RWPE2 (cell line): ENCODE measurements around the gene FAM184B.

ENCODE experiments used
- ATAC-seq: fragments of 200-7000 bp; cut with Tn5 transposase; 3 replicates; pipeline ENCODE4 v1.9.1; 2021; ENCODE audit warnings: low read depth
- DNase-seq: peaks from one replicate; pipeline ENCODE4 v3.0.0-alpha.2; 2020; ENCODE audit warnings: low spot score
- H3K27ac ChIP-seq: fragments of 450-650 bp; 2 replicates; pipeline ENCODE4 v1.5.1; 2017; ENCODE audit warnings: mild to moderate bottlenecking; ENCODE audit not compliant: poor library complexity, severe bottlenecking
- H3K27me3 ChIP-seq: fragments of 250-450 bp; sonication (Bioruptor Pico); 2 replicates; pipeline ENCODE4 v1.5.1; 2021; ENCODE audit warnings: mild to moderate bottlenecking, moderate library complexity; ENCODE audit not compliant: insufficient read depth, poor library complexity, severe bottlenecking
- H3K36me3 ChIP-seq: fragments of 250-450 bp; sonication (Bioruptor Pico); 2 replicates; pipeline ENCODE4 v1.5.1; 2020; ENCODE audit warnings: low read depth, mild to moderate bottlenecking, moderate library complexity
- H3K4me1 ChIP-seq: fragments of 250-450 bp; sonication (Bioruptor Pico); 2 replicates; pipeline ENCODE4 v1.5.1; 2021; ENCODE audit warnings: mild to moderate bottlenecking, moderate library complexity; ENCODE audit not compliant: insufficient read depth, poor library complexity, severe bottlenecking
- H3K4me3 ChIP-seq: fragments of 250-450 bp; sonication (Bioruptor Pico); 2 replicates; pipeline ENCODE4 v1.5.1; 2021; ENCODE audit warnings: mild to moderate bottlenecking, moderate library complexity; ENCODE audit not compliant: severe bottlenecking
- H3K9me3 ChIP-seq: fragments of 250-450 bp; sonication (Bioruptor Pico); 2 replicates; pipeline ENCODE4 v1.5.1; 2021; ENCODE audit warnings: mild to moderate bottlenecking, moderate library complexity; ENCODE audit not compliant: severe bottlenecking
- CTCF ChIP-seq: fragments of 450-650 bp; IDR thresholded peaks from one replicate; pipeline ENCODE4 v1.5.1; 2017; ENCODE audit warnings: mild to moderate bottlenecking, moderate library complexity; ENCODE audit not compliant: poor library complexity, severe bottlenecking

FAM184B gene

GRCh38 chr4:17650406-17650805 lies 131.0 kb downstream of the FAM184B start:
- ATAC-seq (no peak), DNase-seq (no peak)
- no peak overlapping the region for H3K4me3 ChIP-seq
- H3K36me3 ChIP-seq, result no peaks in the 10 kb centered on the region
- H3K27me3 ChIP-seq, result no peaks in the 10 kb centered on the region
- no peak for TF ChIP-seq CTCF
- no peak overlapping the region for H3K27ac ChIP-seq
- H3K9me3 ChIP-seq, result peaks cover 2% of the 10 kb centered on the region
- no peaks in the 10 kb centered on the region for H3K4me1 ChIP-seq

GRCh38 chr4:17647927-17648326 lies 133.5 kb downstream of the FAM184B start:
- H3K36me3 ChIP-seq, result no peaks in the 10 kb centered on the region
- DNase-seq, result no peak
- no peak overlapping the region for H3K4me3 ChIP-seq
- H3K4me1 ChIP-seq, result no peaks in the 10 kb centered on the region
- H3K27me3 ChIP-seq, result no peaks in the 10 kb centered on the region
- peaks cover 2% of the 10 kb centered on the region for H3K9me3 ChIP-seq
- no peak for ATAC-seq
- no peak for TF ChIP-seq CTCF
- no peak overlapping the region for H3K27ac ChIP-seq

GRCh38 chr4:17647176-17647806 lies 134.1 kb downstream of the FAM184B start:
- no peak overlapping the region for H3K27ac ChIP-seq
- no peak for ATAC-seq
- no peaks in the 10 kb centered on the region for H3K27me3 ChIP-seq
- H3K9me3 ChIP-seq, result peaks cover 2% of the 10 kb centered on the region
- H3K36me3 ChIP-seq, result no peaks in the 10 kb centered on the region
- no peaks in the 10 kb centered on the region for H3K4me1 ChIP-seq
- TF ChIP-seq CTCF, result no peak
- no peak overlapping the region for H3K4me3 ChIP-seq
- no peak for DNase-seq

GRCh38 chr4:17646693-17647092 lies 134.7 kb downstream of the FAM184B start:
- Histone ChIP-seq H3K27ac (no peak overlapping the region), H3K27me3 (no peaks in the 10 kb centered on the region), H3K36me3 (no peaks in the 10 kb centered on the region), H3K4me1 (no peaks in the 10 kb centered on the region), H3K4me3 (no peak overlapping the region), H3K9me3 (peaks cover 2% of the 10 kb centered on the region)
- ATAC-seq (no peak), DNase-seq (no peak)
- no peak for TF ChIP-seq CTCF

GRCh38 chr4:17642398-17642783 lies 139.0 kb downstream of the FAM184B start:
- ATAC-seq, result no peak
- no peaks in the 10 kb centered on the region for H3K36me3 ChIP-seq
- H3K27me3 ChIP-seq, result no peaks in the 10 kb centered on the region
- DNase-seq, result no peak
- H3K4me1 ChIP-seq, result no peaks in the 10 kb centered on the region
- no peak overlapping the region for H3K4me3 ChIP-seq
- no peaks in the 10 kb centered on the region for H3K9me3 ChIP-seq
- H3K27ac ChIP-seq, result no peak overlapping the region
- TF ChIP-seq CTCF, result no peak
